GM18858 (cell line): Measurements from ENCODE around the gene IL21R.
"Not testable (repeated sequence)": the region's sequence is repeated elsewhere in the genome, so short reads cannot be mapped to it uniquely, and the experiment has no call there.

Experiments
- ATAC-seq: cut with Tn5 transposase; IDR thresholded peaks from one replicate; pipeline ENCODE4 v1.9.1; 2021; ENCODE audit not compliant: unreplicated experiment

IL21R gene

DNA sequence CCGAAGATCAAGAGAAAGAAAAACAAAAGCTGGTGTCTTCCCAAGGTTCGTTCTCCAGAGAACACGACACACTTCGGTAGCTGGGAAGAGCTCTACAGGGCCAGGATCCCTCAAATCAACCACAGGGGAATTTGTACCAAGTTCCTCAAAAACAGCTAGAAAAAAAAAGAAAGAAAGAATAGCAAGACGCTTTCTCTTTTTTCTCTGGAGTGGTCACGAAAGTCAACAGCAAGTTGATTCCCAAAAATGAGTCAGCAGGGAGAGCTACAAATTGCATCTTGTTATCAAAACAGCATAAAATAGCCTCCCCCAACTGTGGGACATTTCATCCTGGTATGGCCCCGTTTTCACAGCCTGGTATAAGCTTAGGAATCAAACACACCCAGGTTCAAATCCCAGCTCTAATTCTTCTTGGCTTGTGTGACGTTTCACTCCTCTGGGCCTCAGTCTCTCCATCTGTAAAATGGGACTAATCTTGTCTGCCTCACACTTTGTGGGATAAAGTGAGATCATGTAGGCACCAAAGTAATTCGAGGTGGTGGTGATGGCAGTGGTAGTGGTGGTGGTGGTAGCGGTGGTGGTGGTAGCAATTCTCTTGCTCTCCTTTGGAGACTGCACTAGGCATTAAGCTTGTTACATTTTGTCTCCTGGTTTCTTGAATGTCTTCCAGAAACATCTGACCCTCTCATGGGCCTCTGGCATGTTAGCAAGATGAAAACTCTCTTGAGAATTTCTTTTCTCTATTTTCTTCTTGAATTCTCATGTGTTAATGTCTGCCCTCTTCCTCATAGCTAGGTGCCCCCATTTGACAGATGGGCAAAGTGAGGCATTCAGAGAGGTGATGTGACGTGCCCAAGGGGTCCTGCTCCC, 988 bp upstream of the IL21R start:
- no peak for ATAC-seq

DNA sequence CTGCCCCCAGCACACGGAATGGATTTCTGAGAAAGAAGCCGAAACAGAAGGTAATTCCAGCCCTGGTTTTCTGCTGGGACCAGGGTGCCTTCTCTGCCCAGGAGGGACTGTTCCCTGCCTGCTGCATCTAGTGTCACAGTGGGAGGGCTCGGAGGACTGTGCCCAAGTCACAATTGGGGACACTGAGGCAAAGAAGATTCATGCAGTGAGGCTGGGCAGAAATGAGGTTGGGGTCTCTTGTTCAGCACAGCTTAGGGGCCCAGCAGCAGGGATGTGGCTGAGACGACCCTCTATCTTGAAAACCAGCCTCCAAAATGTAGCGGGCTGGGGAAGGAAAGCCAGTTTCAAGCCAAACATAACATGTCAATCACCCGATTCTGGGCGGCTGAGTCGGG, 592 bp downstream of the IL21R start:
- ATAC-seq = no peak

DNA sequence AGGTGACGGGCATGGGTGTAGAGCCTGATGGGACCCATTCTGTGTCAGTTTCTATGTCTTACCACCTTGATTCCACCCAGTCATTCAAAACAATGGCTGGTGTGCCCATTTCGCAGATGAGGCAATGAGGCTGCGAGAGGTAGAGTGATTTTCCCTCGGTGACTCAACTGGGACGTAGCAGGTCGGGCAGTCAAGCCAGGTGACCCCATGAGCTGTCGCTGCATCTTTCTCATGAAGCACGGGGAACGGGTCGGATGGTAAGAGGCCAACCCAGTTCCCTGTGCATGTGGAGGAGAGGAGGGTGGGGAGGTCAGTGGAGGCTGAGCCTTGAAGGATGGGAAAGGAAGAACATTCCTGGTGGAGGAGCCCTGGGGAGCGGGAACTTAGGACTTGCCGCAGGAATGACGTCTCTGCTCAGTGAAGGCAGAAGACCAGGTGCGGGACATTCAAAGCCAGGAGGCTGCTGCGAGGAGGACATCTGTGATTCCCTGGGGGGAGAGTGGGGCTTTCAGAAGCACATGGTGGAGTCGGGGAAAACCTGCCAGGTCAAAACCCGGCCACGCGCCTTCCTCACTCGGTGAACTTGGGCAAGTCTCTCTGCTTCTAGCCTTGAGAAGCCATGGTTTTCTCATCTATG, 1.1 kb downstream of the IL21R start:
- ATAC-seq = no peak

DNA sequence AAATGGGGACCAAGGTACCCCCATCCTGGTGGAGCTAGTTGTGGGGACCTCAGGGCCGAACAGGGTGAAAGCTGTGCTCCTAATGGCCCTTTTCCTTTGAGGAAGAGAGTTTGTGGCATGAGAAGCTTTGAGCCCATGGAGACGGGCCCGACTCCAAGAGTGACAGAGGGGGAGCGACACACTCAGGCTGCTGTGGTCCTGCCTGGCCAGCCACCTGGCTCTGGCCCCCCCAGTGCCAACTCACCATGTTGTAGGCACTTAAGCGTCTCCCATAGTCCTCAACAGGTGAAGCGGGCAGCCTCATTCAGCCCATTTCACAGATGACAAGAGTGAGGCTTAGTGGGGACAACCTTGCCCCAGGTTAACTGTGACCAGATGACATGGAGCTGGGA, 1.6 kb downstream of the IL21R start:
- no peak for ATAC-seq

DNA sequence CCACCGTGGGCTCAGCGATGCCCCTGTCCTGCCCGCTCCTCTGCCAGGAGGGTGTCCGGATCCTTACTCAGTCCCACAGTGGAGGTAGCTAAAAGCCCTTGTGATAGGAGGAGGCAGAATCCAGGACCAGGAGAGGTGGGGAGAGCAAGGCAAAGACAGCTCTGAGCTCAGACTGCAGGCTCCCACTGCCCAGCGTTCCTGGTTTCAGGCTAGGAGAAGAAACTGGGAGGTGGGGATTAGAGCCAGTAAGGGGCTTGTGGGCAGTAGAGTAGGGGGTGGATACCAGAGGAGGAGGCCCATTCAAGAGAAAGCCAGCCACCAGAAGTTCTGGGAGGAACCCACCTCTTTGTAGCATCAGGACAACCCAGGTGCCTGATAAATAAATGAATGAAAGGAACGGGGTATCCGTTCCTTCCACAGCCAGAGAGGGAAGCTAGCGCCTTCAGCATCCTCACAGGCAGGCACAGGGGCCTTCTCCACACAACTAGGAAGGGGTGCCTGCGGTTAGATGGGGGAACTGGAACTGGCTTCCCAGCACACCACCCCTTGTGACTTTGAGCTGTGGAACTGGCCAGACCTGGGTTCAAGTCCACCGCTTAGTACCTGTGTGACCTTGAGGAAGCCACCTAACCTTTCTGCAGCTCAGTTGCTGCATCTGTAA, 2.3 kb downstream of the IL21R start:
- ATAC-seq = no peak

DNA sequence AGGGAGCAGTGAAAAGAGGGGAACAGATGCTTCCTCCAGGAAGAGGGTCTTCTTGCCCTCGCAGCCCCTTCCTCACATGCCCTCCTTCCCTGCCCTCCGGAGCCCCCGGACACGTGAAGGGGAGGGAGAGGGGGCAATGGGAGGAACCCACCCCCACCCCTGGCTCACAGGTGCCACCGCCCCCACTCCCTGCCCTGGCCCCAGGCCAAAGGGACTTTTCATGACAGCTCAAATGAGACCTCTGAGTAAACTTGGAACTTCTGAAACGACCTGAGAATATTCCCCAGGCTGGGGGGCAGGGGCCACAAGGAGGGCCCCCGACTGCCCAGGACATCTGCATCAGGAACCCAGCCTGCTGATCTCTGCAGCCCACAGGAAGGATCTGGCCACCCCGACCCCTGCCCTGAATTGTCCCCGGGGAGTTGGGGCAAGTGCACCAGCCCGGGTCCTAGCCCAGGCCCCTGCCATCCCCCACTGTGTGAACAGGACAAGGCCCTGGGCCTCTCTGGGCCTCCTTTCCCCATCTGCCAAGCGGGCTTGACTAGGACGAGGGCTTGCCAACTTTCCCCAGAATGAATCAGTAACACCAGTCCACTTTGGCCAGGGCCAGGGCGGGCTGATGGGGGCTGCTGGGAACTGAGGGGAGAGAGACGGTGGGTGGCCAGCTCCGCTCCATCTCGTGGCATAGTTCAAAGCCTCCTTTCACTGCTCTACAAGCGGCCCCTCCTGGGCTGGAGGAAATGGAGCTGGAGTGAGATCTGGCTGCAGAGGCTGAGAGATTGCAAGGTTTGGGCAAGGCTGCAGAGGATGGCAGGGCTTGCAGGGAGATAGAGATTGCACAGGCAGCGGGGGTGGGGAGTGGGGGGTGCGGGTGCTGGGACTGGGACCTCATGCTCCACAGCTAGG, 3.8 kb downstream of the IL21R start:
- ATAC-seq = no peak

DNA sequence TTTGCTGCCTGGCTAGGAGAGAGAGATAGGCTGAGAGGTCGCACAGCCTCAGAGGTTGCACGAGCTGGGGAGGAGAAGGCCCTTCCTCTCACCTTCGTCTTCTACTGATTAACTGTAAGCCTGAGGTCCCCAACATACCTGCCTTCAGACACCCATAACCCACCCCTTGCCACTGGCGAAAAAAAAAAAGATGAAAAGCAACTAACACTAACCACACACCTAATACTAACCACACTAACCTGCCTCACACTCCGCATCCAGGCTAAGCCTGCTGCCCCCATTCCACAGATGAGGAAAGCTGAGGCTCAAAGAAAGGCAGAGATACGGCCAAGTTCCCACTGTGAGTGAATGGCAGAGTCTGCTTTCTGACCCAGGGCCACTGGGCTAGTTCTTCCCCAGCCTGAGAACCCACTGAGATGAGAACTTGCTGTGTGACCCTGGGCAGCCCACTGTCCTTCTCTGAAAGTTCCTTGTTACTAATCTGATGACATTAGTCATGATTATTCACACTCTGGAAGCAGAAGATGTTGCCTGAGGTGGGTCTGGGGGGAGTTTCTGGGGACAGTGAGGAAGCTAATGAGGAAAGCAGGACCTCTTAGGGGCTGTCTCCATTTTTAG, 4.6 kb downstream of the IL21R start:
- no peak for ATAC-seq

DNA sequence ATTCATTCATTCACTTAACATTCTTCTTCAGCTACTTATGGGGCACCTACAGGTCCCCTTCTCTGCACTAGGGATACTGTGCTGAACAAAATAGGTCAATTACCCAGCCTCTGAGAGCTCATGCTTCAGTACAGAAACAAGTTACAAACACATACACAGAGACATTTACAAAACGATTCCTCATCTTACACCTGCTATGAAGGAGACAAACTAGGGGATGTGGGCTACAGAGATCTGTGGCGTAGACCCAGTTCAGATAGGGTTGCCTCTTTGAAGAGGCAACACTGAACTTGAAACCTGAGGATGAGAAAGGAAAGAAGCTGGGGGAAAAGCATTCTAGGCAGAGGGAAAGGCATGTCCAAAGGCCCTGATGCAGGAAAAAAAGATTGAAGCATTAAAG, 5.2 kb downstream of the IL21R start:
- no peak for ATAC-seq

DNA sequence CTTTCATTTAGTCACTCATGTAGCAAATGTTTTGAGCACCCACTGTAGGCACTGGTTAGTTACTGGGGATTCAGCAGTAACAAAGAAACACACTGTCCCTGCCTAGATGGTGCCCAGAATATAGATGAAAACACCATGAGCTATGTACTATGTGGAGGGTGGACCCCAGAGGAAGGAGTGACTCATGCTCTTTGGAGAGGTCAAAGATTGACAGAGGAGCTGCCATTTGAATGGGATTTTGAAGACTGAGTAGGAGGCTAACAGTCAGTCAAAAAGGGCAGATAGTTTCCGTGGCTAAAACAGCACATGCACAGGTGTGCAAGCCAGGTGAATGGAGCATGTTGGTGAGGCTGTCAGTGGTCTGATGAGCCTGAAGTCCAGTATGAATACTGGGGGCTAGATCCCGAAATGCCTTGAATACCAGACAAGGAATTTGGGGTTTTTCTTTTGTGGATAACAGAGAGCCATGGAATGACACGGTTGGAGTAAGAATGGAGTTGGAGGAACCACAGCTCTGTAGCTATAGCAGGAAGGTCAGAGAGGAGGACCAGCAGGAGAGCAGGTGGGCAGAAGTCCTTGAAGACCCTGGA, 6.1 kb downstream of the IL21R start:
- peak; percentile 27 for ATAC-seq

DNA sequence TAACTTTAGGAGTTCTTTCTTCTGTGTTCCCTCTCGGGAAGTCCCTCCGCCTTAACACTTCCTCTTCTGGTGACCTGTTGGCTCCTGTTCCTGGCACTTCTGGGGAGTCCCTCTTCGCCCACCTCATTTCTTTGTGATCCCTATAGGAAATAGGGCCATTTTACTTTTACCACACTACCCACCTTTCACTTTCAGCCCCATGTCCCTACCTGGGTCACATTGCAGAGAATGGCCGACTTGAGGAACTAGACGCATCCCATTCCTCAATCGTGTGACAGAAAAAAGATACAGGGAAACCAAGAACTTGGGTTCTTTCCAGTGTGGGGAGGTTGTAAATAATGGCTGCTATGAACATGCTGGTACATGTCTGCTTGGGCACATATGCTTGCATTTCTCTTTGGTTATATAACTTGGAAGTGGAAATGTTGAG, 6.6 kb downstream of the IL21R start:
- ATAC-seq = no peak

DNA sequence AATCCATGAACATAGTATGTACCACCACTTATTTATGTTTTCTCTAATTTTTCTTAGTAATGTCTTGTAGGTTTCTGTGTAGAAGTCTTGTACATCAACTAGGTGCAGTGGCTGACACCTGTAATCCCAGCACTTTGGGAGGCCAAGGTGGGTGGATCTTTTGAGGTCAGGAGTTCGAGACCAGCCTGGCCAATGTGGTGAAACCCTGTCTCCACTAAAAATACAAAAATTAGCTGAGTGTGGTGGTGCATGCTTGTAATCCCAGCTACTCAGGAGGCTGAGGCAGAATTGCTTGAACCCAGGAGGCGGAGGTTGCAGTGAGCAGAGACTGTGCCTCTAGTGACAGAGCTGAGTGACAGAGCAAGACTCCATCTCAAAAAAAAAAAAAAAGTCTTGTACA, 8.0 kb downstream of the IL21R start:
- not testable (repeated sequence) for ATAC-seq

DNA sequence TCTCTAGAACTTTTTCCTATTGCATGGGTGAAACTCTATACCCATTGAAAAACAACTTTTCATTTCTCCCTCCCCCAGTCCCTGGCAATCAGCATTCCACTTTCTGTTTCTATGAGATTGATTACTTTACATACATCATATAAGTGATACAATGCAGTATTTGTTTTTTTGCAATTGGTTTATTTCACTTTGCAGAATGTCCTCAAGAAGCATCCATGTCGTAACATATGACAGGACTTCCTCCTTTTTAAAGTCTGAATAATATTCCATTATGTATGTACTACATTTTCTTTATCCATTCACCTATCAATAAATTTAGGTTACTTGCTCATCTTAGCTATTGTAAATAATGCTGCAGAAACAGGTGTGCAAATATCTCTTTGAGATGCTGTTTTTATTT, 8.8 kb downstream of the IL21R start:
- ATAC-seq = no peak

DNA sequence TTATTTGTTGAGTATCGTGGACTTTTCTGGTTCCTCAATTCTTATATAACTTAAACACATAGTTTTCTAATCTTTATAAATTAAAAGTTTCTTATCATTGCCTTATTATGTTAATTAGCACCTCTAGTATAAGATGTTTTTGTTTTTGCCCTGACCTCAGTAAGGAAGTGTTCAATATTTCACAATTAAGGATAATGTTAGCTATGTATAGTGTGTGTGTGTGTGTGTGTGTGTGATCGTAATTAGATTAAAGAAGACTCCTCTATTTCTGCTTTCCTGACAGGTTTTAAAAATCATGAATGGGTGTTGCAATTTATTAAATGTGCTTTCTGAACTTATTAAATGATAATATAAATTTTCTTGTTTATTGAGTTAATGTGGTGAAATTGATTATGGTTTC, 12.0 kb downstream of the IL21R start:
- ATAC-seq = no peak

DNA sequence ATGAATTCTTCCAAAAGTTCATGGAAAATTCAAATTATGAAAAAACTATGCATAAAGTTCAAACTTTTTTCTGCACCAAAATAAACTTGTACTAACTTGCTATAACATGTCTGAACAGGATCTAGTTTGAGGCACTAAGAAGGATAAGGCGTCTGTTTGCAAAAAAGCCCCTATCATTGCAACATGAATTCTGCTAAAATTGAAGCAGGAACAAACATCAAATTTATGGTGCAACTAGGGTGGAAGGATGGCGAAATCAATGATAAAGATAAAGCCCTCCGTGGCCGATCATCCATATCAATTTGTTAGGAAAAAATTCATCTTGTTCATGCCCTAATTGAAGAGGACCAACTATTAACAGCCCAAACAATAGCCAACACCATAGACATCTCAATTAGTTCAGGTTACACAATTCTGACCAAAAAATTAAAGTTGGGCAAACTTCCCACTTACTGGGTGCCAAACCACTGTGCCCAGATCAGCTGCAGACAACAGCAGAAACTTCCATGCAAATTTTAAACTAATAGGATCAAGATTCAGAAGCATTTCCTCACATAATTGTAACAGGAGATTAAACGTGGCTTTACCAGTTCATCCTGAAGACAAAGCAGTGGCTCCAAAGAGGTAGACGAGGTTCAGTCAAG, 12.9 kb downstream of the IL21R start:
- ATAC-seq = no peak

DNA sequence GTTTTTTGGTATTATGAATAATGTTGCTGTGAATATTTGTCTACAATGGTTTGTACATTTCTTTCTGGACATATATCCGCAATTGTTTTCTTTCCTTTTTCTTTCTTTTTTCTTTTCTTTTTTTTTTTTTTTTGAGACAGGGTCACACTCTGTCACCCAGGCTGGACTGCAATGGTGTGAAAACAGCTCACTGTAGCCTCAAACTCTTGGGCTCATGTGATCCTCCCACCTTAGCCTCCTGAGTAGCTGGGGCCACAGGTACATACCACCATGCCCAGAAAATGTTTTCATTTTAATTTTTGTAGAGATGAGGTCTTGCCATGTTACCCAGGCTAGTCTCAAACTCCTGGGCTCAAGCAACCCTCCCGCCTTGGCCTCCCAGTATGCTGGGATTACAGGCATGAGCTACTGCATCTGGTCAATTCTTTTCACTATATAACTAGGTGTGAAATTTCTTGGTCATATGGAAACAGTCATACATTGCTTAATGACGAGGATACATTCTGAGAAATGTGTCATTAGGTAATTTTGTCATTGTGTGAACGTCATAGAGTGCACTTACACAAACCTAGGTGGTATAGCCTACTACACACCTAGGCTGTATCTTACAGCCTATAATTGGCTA, 15.2 kb downstream of the IL21R start:
- no peak for ATAC-seq

DNA sequence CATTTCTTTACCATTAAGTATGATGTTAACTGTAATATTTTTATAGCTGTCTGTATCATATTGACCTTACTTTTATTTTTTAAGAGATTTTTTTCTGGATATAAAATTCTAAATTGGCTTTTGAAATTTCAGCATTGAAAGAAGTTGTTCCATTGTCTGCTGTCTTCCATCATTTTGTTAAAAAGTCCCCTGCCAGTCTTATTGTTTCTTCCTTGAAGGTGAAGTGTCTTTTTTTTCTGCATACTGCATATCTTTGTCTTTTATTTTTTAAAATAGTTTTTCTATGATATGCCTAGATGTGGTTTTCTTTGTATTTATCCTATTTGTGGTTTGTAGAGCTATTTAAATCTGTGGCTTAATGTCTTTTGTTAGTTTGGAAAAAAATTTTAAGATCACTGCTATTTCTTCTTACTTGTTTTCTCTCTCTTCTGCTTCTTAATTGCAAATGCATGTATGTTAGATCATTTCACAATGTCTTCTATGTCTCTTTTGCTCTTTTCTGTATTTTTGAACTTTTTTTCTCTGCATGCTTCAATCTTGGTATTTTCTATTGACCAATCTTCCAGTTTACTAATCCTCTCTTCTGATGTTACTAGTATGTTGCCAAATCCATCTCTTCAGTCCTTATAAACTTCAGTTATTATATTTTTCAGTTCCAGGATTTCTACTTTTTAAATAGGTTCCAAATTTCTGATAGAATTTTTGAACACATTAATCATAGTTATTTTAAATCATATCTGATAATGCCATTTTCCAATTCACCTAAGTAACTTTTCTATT, 20.2 kb downstream of the IL21R start:
- ATAC-seq = no peak

DNA sequence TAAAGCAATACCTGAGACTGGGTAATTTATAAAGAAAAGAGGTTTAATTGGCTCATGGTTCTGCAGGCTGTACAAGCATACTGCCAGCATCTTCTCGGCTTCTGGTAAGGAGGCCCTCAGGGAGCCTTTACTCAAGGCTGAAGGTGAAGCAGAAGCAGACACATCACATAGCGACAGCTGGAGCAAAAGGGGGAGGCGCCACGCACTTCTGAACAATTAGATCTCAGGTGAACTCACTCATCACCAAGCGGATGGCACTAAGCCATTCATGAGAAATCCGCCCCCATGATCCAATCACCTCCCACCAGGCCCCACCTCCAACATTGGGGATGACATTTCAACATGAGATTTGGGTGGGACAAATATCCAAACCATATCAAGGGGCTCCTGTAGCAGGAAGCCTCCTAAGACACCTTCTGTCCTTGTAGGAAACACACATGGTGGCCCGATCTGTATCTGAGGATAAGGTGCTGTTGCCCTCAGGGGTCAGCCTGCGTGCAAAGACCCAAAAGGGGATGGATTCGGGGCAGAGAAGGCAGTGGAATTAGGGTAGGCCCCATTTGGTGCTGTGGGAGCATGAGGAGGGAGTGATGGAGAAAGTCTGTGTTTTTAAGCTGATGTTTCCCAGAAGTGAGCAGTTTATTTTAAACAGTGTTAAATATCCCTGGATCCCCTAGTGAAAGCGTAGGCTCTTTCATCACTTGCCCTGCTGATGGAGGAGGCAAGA, 23.0 kb downstream of the IL21R start:
- ATAC-seq = no peak

DNA sequence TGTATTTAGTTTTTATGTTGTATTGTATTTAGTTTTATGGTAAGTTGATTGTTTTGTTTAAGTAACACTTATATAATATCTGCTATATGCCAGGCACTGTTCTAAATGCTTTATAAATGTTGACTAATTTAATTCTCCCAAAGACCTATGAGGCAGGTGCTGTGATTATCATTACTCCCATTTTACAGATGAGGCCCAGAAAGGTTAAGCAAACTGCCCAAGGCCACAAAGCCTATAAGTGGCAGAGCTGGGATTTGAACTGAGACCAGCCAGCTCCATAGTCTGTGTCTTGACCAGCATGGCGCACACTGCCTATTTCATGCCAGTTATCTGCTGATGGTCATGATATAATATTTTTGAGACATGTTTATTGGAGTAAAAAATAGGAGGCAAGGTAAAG, 24.0 kb downstream of the IL21R start:
- no peak for ATAC-seq
